Peyer's patch (tissue), 4 donors: ENCODE data around the gene NRL.
"Not testable (repeated sequence)": the region's sequence is repeated elsewhere in the genome, so short reads cannot be mapped to it uniquely, and the experiment has no call there.

Experiments
- POLR2A ChIP-seq, 2 donors: fragments of 450-650 bp; IDR thresholded peaks; one replicate each; pipeline ENCODE4 v1.5.1; 2017; ENCODE audit warnings: antibody characterized with exemption in 2 of 2, mild to moderate bottlenecking in 2 of 2, moderate library complexity in 2 of 2
- TF ChIP-seq, protein P1 (sequence below), 6 experiments: fragments of 450-650 bp in 4 of 6; fragments of 200-600 bp in 2 of 6; sonication (generic) in 1 of 6; IDR thresholded peaks; one replicate each; pipeline ENCODE4 v1.5.1; 2017 to 2019; ENCODE audit warnings: antibody characterized with exemption in 6 of 6, mild to moderate bottlenecking in 3 of 6, moderate library complexity in 1 of 6

DNA sequence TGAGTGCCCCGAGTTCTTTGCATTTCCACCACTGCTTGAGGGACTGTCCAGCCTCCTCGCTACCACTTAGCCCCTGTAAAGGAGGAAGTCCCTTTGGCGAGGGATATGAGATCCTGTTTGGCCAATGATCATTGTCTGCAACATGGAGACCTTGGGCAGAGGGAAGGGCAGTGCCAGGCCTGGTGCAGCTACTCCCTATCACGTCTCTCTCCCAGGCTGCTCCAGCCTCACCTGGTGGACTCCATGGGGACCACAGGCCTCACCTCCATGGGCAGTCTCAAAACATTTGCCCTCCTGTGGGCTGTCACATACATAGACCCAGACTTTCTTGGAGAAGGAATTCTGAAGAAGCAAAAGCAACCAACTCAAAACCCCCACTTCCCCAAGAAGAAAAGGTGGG is 79.0 kb downstream of the NRL start:
- TF ChIP-seq, protein P1, sequence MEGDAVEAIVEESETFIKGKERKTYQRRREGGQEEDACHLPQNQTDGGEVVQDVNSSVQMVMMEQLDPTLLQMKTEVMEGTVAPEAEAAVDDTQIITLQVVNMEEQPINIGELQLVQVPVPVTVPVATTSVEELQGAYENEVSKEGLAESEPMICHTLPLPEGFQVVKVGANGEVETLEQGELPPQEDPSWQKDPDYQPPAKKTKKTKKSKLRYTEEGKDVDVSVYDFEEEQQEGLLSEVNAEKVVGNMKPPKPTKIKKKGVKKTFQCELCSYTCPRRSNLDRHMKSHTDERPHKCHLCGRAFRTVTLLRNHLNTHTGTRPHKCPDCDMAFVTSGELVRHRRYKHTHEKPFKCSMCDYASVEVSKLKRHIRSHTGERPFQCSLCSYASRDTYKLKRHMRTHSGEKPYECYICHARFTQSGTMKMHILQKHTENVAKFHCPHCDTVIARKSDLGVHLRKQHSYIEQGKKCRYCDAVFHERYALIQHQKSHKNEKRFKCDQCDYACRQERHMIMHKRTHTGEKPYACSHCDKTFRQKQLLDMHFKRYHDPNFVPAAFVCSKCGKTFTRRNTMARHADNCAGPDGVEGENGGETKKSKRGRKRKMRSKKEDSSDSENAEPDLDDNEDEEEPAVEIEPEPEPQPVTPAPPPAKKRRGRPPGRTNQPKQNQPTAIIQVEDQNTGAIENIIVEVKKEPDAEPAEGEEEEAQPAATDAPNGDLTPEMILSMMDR (IDR thresholded peaks at IDR 0.05), result peak in 1 of 6 experiments; percentile 15
- TF ChIP-seq POLR2A (IDR thresholded peaks at IDR 0.05), result not testable (repeated sequence)
